ENCODE data around the gene ACTR1B. TPM values are rescaled to one million over a fixed set of nuclear protein-coding genes. Genes with fewer than 3 reads are reported as not detected.
"Not testable (repeated sequence)": the region's sequence is repeated elsewhere in the genome, so short reads cannot be mapped to it uniquely, and the experiment has no call there.

The ACTR1B gene
- total RNA-seq, 1 experiment from 2014 or later, result 36.3 TPM

DNA sequence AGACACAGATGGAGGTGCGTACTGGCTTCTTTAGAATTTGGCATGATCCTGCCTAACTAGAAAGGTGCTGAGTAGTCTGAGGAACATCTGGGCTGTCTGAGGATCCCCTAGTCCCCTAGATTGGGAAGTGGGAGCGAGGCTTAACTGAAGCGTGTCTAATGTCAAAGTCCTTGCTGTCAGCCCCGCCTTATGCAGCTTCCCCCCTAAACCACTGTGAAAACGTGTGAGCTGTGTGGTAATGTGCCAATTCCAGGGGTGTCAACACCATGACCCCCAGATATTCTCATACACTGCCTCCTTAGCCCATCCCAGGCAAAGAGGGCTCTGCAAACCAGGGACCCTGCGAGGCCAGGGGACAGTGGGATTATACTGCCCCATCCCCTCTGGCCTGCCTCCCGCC is 51.9 kb downstream of the ACTR1B start:
- intact Hi-C loops (cut with micrococcal nuclease; ENCODE audit: unreplicated experiment); CTCF ChIA-PET; BruUV-seq (replicated peaks); H3K27ac ChIP-seq (ENCODE audit: low read depth, low read length, poor library complexity, severe bottlenecking); H3K4me1 ChIP-seq (ENCODE audit: insufficient read depth, low read length, poor library complexity, severe bottlenecking); H3K36me3 ChIP-seq (ENCODE audit: insufficient read depth, low read length, poor library complexity, severe bottlenecking); DNase-seq (ENCODE audit: low spot score); POLR2A ChIA-PET (ENCODE audit: low non-redundant PET); H3K27me3 ChIP-seq (replicated peaks; ENCODE audit: insufficient read depth, low read depth, low read length, poor library complexity); H3K9me3 ChIP-seq (ENCODE audit: low read depth, low read length, poor library complexity, severe bottlenecking); H3K4me3 ChIP-seq (ENCODE audit: low read depth, low read length, poor library complexity, severe bottlenecking): not testable (repeated sequence)

DNA sequence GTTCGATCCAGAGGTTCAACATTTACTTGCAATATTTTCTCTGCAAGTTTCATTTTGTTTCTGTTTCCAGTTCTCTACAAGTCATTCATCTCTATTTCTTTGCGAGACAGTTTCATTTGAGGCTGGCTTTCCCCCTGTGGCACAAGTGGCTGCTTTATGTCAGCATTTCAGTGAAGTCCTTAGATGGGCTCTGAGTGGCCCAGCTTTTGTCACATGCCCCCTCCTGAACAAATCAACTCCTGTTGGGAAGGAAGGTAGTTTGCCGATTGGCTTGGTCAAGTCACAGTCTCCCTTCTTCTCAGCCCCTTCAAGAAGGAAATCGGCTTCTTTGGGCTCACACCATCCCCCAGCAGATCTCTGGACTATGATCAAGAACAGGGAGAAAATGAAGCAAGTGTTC is 55.1 kb downstream of the ACTR1B start:
- CTCF ChIA-PET; H3K27ac ChIP-seq (ENCODE audit: low read depth, low read length, poor library complexity, severe bottlenecking); H3K36me3 ChIP-seq (ENCODE audit: insufficient read depth, low read length, poor library complexity, severe bottlenecking); BruUV-seq (replicated peaks); H3K9me3 ChIP-seq (ENCODE audit: low read depth, low read length, poor library complexity, severe bottlenecking); H3K27me3 ChIP-seq (replicated peaks; ENCODE audit: insufficient read depth, low read depth, low read length, poor library complexity); POLR2A ChIA-PET (ENCODE audit: low non-redundant PET); DNase-seq (ENCODE audit: low spot score); H3K4me3 ChIP-seq (ENCODE audit: low read depth, low read length, poor library complexity, severe bottlenecking); H3K4me1 ChIP-seq (ENCODE audit: insufficient read depth, low read length, poor library complexity, severe bottlenecking); intact Hi-C loops (cut with micrococcal nuclease; ENCODE audit: unreplicated experiment): not testable (repeated sequence)

Other genes with a start within 250 kb of the ACTR1B start
- 16.4 and 21.6 TPM in 2 replicates for gene ANKRD36B, start 74.2 kb downstream of the ACTR1B start, total RNA-seq (2021)
- 205 and 219 TPM in 2 replicates for gene COX5B, start 18.0 kb downstream of the ACTR1B start, total RNA-seq (2021)
- 2.4 and 3.7 TPM in 2 replicates for gene C2orf92, start 5.7 kb upstream of the ACTR1B start, total RNA-seq (2021)
- not detected in 2 replicates for gene ZAP70, start 49.5 kb upstream of the ACTR1B start, total RNA-seq (2021)

Data from A673 (cell line).